NCI-H1436 treated with DMSO at 0.1 percent for 48 hours (cell line): ENCODE data around the gene ATP1A2.

Experiments
- DNase-seq: peaks from one replicate; lab custom pipeline; 2025; lab: John Stamatoyannopoulos, UW

The ATP1A2 gene

DNA sequence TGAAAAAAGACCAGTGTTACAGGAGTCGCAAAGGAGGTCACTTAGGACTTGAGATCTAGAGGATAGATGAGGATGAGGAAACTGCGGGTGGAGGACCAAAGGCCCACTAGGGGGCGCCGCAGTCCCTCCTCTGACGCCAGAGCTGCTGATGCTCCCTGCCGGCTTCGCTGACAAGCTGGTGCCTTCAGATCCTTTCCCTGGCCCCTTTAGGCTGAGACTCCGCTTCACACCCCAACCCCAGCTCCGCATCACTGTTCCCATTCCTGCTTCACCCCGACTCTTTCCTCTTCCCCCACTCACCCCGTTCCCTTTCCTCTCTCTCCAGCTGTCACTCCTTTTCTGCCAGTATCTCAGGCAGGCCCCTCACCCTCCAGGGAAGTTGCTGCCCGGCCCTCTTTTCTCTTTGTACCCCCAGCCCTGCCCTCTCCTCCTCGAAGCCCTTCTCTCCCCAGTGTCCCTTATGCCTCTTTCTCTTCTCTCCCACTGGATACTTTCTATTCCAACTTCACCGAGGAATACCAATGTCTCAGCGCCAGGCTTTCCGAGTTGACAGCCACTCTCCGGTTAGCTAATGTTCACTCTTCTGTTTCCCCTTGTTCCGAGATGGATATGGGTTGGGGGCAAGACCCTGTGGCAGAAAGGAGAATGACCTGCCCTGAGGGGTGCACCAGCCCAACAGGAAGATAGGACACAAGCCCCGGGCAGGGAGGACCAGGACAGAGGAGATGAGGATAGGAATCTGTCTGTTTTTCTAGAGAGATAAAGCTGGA, 29.7 kb upstream of the ATP1A2 start:
- no peak for DNase-seq

GRCh38 chr1:160086456-160086892, 29.1 kb upstream of the ATP1A2 start:
- DNase-seq = no peak

- DNase-seq = no peak
These were observed 28.4 kb upstream of the ATP1A2 start for GRCh38 chr1:160087118-160087662.

DNA sequence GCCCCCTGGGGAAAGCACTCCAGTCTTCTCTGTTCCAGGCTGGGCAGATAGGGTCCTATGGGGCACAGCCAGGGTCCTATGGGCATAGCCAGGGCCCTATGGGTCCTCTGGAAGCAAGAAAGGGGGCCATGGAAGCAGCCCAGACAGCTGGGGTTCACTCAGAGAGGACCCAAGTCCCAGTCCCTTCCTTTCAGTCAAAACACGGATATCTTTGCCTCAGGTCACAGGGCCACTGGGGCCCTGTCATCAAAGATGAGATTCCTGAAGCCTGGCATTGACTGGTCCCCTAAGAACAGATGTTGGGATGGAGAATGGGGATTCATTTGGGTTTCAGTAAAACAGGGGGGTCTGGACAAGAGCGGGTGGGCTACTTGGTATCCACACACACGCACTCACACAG, 25.7 kb upstream of the ATP1A2 start:
- no peak for DNase-seq

- DNase-seq = no peak
These were observed 24.8 kb upstream of the ATP1A2 start for GRCh38 chr1:160090760-160091159.

- DNase-seq = no peak
These were observed 23.8 kb upstream of the ATP1A2 start for GRCh38 chr1:160091666-160092223.

DNA sequence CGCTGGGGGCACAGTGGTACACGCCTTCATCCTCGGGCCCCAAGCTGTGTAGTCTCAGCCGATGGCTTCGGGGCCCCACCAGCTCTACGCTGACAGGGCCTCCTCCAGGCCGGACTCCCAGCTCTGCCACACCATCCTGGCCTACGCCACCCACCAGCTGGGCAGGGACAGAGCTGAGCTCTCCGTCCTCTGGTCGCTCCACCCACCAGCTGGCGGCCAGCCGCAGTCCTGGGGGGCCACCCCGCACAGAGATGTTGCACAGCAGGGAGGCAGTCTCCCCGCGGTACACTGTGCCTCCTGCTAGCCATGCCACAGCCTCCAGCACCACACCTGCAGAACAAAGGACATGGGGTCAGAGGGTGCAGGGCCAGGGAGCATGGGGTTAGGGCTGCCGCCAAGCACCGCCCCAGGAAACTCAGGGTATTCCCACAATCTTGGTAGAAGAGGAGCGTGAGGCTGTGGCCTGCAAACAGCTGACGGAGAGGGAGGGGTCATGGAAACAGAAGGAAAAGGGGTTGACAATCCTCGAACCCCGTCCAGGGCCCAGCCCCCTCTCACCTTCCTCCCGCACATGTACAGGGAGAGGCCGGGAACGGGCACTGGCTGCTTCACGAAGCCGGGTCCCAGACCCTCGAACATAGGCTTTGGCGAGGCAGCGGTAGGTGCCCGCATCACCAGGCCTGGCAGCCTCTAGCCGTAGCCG, 23.0 kb upstream of the ATP1A2 start:
- DNase-seq = no peak

DNA sequence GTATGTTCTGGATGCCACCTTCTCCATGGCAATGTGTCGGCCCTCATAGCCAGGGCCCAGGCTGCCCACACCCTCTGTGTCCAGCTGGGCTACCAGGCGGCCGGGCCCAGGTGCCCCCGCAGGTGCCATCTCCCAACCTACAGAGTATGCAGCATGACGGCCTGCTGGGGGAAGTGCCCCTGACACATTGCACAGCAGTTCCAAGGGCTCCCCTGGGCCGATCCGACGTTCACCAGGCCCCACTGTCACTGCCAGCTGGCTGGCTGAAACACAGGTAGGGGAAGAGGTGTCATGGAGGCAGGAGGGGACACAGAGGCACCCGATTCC, 22.5 kb upstream of the ATP1A2 start:
- DNase-seq = no peak

GRCh38 chr1:160093624-160094290, 21.8 kb upstream of the ATP1A2 start:
- no peak for DNase-seq

DNA sequence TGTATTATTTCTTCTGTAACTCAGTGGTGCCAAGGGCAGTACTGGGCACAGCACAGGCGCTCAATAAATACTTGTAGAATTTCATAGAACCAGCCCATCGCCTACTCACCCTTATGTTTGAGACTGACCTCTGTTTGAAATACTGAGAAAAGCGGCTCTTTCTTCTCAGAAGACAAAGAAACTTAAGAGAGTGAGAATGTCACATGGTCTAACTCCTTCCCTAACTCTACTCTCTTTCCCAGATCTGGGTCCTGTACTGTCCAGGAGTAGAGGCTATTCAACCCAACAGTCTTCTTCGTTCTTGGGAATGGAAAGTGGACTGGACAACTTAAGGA, 21.3 kb upstream of the ATP1A2 start:
- no peak for DNase-seq

GRCh38 chr1:160094806-160095205, 20.8 kb upstream of the ATP1A2 start:
- DNase-seq = no peak

- no peak for DNase-seq
These were observed 20.0 kb upstream of the ATP1A2 start for GRCh38 chr1:160095382-160096105.

GRCh38 chr1:160096274-160097116, 19.1 kb upstream of the ATP1A2 start:
- DNase-seq = no peak

- DNase-seq = no peak
These were observed 18.2 kb upstream of the ATP1A2 start for GRCh38 chr1:160097151-160097910.

- no peak for DNase-seq
These were observed 17.4 kb upstream of the ATP1A2 start, which contains the start of gene IGSF8 for GRCh38 chr1:160097911-160098851. Gene IGSF8, minus strand, starts transcription at chr1:160098619. Its CDS starts 147 bp downstream, at chr1:160098472.

GRCh38 chr1:160098852-160099561, 16.6 kb upstream of the ATP1A2 start:
- DNase-seq = peak; percentile 66

GRCh38 chr1:160099716-160100375, 15.7 kb upstream of the ATP1A2 start:
- DNase-seq = no peak
